SU-DHL-6 (cell line): Measurements from ENCODE around the gene MAPT.

Experiments used
- H2AFZ ChIP-seq: fragments of 200-600 bp; sonication (generic); 2 replicates; pipeline ENCODE4 v1.6.1; 2014; ENCODE audit warnings: low read depth, mild to moderate bottlenecking, moderate library complexity, mixed read lengths, antibody characterized with exemption, low read length; ENCODE audit not compliant: severe bottlenecking
- H3F3A ChIP-seq: fragments of 200-600 bp; shearing (Covaris generic); 2 replicates; pipeline ENCODE4 v1.6.0; 2016; ENCODE audit warnings: antibody characterized with exemption, mild to moderate bottlenecking; ENCODE audit not compliant: insufficient read depth
- H3K27ac ChIP-seq: fragments of 200-600 bp; sonication (generic); 2 replicates; pipeline ENCODE4 v1.5.1; 2016; ENCODE audit warnings: low read depth, mild to moderate bottlenecking, low read length, moderate library complexity, mixed read lengths
- H3K27me3 ChIP-seq: fragments of 200-600 bp; sonication (generic), shearing (Covaris generic); 2 replicates; pipeline ENCODE4 v1.6.0; 2014; ENCODE audit warnings: mild to moderate bottlenecking, low read length
- H3K36me3 ChIP-seq: fragments of 200-600 bp; sonication (generic); 2 replicates; pipeline ENCODE4 v1.6.1; 2014; ENCODE audit warnings: mild to moderate bottlenecking, low read length, mixed read lengths
- H3K4me2 ChIP-seq: fragments of 300-600, 200-600 bp; shearing (Covaris generic), sonication (generic); 2 replicates; pipeline ENCODE4 v1.6.0; 2014; ENCODE audit warnings: low read length, low read depth, mild to moderate bottlenecking; ENCODE audit not compliant: poor library complexity, severe bottlenecking
- H3K4me3 ChIP-seq: fragments of 200-600 bp; sonication (generic); 2 replicates; pipeline ENCODE4 v1.5.1; 2014; ENCODE audit warnings: antibody characterized with exemption, low read length, mild to moderate bottlenecking, mixed read lengths; ENCODE audit not compliant: insufficient read depth, poor library complexity, severe bottlenecking
- H3K79me2 ChIP-seq: fragments of 200-600 bp; sonication (generic); 2 replicates; pipeline ENCODE4 v1.6.1; 2014; ENCODE audit warnings: mild to moderate bottlenecking, low read length, moderate library complexity; ENCODE audit not compliant: insufficient read depth
- H3K9ac ChIP-seq: fragments of 200-600 bp; sonication (generic); 2 replicates; pipeline ENCODE4 v1.7.0; 2014; ENCODE audit warnings: mild to moderate bottlenecking, low read length
- H3K9me2 ChIP-seq: fragments of 200-600 bp; sonication (generic); replicated peaks from 2 replicates; pipeline ENCODE4 v1.6.1; 2014; ENCODE audit warnings: low read length; ENCODE audit not compliant: insufficient read depth
- H3K9me3 ChIP-seq: fragments of 200-600 bp; sonication (generic); 2 replicates; pipeline ENCODE4 v1.6.1; 2014; ENCODE audit warnings: low read length, mixed read lengths; ENCODE audit not compliant: insufficient read depth
- H4K20me1 ChIP-seq: fragments of 200-600 bp; sonication (generic); 2 replicates; pipeline ENCODE4 v1.6.1; 2014; ENCODE audit warnings: low read depth, mild to moderate bottlenecking, antibody characterized with exemption, low read length, moderate library complexity, mixed read lengths
- EZH2phosphoT487 ChIP-seq: fragments of 200-600 bp; sonication (generic), shearing (Covaris generic); conservative IDR thresholded peaks from 2 replicates; pipeline ENCODE4 v1.6.1; 2018; ENCODE audit warnings: mild to moderate bottlenecking, antibody characterized with exemption, low read length, moderate library complexity, mixed read lengths
- TF ChIP-seq, protein P1 (sequence below): fragments of 200-600 bp; sonication (generic); IDR thresholded peaks from one replicate; pipeline ENCODE4 v1.5.1; 2017; ENCODE audit warnings: antibody characterized with exemption, mild to moderate bottlenecking, low read length, moderate library complexity; ENCODE audit not compliant: insufficient read depth, poor library complexity, severe bottlenecking

MAPT gene

GRCh38 chr17:45948881-45949624 is 54.7 kb downstream of the MAPT start:
- H2AFZ ChIP-seq: peak overlapping the region; percentile 58
- TF ChIP-seq EZH2phosphoT487: no peak
- TF ChIP-seq, protein P1, sequence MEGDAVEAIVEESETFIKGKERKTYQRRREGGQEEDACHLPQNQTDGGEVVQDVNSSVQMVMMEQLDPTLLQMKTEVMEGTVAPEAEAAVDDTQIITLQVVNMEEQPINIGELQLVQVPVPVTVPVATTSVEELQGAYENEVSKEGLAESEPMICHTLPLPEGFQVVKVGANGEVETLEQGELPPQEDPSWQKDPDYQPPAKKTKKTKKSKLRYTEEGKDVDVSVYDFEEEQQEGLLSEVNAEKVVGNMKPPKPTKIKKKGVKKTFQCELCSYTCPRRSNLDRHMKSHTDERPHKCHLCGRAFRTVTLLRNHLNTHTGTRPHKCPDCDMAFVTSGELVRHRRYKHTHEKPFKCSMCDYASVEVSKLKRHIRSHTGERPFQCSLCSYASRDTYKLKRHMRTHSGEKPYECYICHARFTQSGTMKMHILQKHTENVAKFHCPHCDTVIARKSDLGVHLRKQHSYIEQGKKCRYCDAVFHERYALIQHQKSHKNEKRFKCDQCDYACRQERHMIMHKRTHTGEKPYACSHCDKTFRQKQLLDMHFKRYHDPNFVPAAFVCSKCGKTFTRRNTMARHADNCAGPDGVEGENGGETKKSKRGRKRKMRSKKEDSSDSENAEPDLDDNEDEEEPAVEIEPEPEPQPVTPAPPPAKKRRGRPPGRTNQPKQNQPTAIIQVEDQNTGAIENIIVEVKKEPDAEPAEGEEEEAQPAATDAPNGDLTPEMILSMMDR: peak; percentile 83
- peak overlapping the region; percentile 14; the same call in 1 of the 2 replicates for H3K9ac ChIP-seq
- no peak overlapping the region for H3K4me3 ChIP-seq
- no peaks in the 10 kb centered on the region for H4K20me1 ChIP-seq
- no peaks in the 10 kb centered on the region for H3K79me2 ChIP-seq
- H3K9me3 ChIP-seq: no peaks in the 10 kb centered on the region
- H3F3A ChIP-seq: no peaks in the 10 kb centered on the region
- H3K9me2 ChIP-seq: no peaks in the 10 kb centered on the region
- no peaks in the 10 kb centered on the region for H3K27me3 ChIP-seq
- no peaks in the 10 kb centered on the region for H3K36me3 ChIP-seq
- no peak overlapping the region for H3K27ac ChIP-seq
- peak overlapping the region; percentile 40 for H3K4me2 ChIP-seq

- TF ChIP-seq EZH2phosphoT487: no peak
- TF ChIP-seq, protein P1: no peak
Measured at GRCh38 chr17:45949755-45950320, 55.5 kb downstream of the MAPT start.

DNA sequence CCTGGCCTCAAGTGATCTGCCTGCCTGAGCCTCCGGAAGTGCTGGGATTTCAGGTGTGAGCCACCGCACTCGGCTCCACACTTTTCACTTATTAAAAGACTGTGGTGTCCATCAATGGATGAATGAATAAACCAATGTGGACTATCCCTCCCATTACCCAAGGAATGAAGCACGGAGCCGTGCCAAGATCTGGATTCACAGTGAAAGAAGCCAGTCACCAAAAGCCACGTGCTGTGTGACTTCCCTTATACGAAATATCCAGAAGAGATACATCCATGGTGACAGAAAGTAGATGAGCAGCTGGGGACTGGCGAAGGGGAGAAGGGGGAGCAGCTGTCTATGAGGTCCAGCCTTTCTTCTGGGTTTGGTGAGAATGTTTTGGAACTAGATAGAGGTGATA is 56.5 kb downstream of the MAPT start:
- Histone ChIP-seq H3K4me2 (no peak overlapping the region), H3K9ac (no peak overlapping the region), H3F3A (no peaks in the 10 kb centered on the region), H3K27ac (no peak overlapping the region), H3K27me3 (no peaks in the 10 kb centered on the region), H3K9me2 (no peaks in the 10 kb centered on the region), H3K4me3 (no peak overlapping the region), H4K20me1 (no peaks in the 10 kb centered on the region), H3K79me2 (no peaks in the 10 kb centered on the region), H2AFZ (no peak overlapping the region), H3K9me3 (no peaks in the 10 kb centered on the region), H3K36me3 (no peaks in the 10 kb centered on the region)
- TF ChIP-seq EZH2phosphoT487: no peak
- TF ChIP-seq, protein P1: no peak

More at GRCh38 chr17:45949755-45950320, 55.5 kb downstream of the MAPT start:
- Histone ChIP-seq H3K4me2 (no peak overlapping the region), H3K27me3 (no peaks in the 10 kb centered on the region), H4K20me1 (no peaks in the 10 kb centered on the region), H3K27ac (no peak overlapping the region), H3K4me3 (no peak overlapping the region), H2AFZ (no peak overlapping the region), H3K9ac (no peak overlapping the region), H3K36me3 (no peaks in the 10 kb centered on the region), H3F3A (no peaks in the 10 kb centered on the region), H3K9me3 (no peaks in the 10 kb centered on the region), H3K9me2 (no peaks in the 10 kb centered on the region), H3K79me2 (no peaks in the 10 kb centered on the region)
